ENCODE data around the gene PKHD1. TPM values are rescaled to one million over a fixed set of nuclear protein-coding genes. Genes with fewer than 3 reads are reported as not detected.

PKHD1 gene
- total and polyA plus RNA-seq, 2 of the 13 experiments (the other 11 are each of a cell fraction or from before 2014, with no cell fraction given), result 0.01 to 0.13 TPM

- TF ChIP-seq MAZ (IDR thresholded peaks at IDR 0.05; ENCODE audit: borderline replicate concordance, low read depth, low read length) (no peak), MAZ (CRISPR knock-in tag; IDR thresholded peaks at IDR 0.05; ENCODE audit: low read depth) (no peak), ZNF10 (CRISPR knock-in tag; IDR thresholded peaks at IDR 0.05; ENCODE audit: borderline replicate concordance, low read depth) (no peak), KLF9 (CRISPR knock-in tag; IDR thresholded peaks at IDR 0.05; ENCODE audit: low read depth) (no peak), ZNF557 (CRISPR knock-in tag; IDR thresholded peaks at IDR 0.05) (no peak), KAT2B (IDR thresholded peaks at IDR 0.05; ENCODE audit: borderline replicate concordance, low read depth, low read length) (no peak), FOXK2 (IDR thresholded peaks at IDR 0.05) (no peak), FOXK1 (CRISPR knock-in tag; IDR thresholded peaks at IDR 0.05; ENCODE audit: borderline replicate concordance, low read depth) (no peak), RXRA (CRISPR knock-in tag; IDR thresholded peaks at IDR 0.05) (no peak), SKI (IDR thresholded peaks at IDR 0.05; ENCODE audit: partially characterized antibody) (no peak), GZF1 (CRISPR knock-in tag; IDR thresholded peaks at IDR 0.05) (no peak), ZNF333 (CRISPR knock-in tag; IDR thresholded peaks at IDR 0.05; ENCODE audit: borderline replicate concordance) (no peak), AHR (CRISPR knock-in tag; IDR thresholded peaks at IDR 0.05) (no peak)
- in situ Hi-C loops (cut with HindIII; ENCODE audit: extremely low pct_ligation_motif_present, low pct_unique_long_range_greater_than_20kb) (no loop called here), intact Hi-C loops (cut with micrococcal nuclease; ENCODE audit: unreplicated experiment) (no loop called here)
- H3K9ac ChIP-seq (ENCODE audit: insufficient read depth, low read depth, low read length), result no peak overlapping the region
- no peaks in the 10 kb centered on the region for H3K9me3 ChIP-seq (ENCODE audit: low read length)
- ATAC-seq (no peak), FAIRE-seq (no peak), DNase-seq (ENCODE audit: low spot score) (no peak)
- no peaks in the 10 kb centered on the region for H4K20me1 ChIP-seq (ENCODE audit: insufficient read depth, low read length)
- H3K4me2 ChIP-seq (ENCODE audit: low read depth, low read length), result no peak overlapping the region
- no TSS peak for BruUV-seq (replicated peaks)
- no peak overlapping the region for H2AFZ ChIP-seq (ENCODE audit: low read length)
- no peaks in the 10 kb centered on the region for H3K27me3 ChIP-seq (ENCODE audit: control insufficient read depth in 1 of 2, insufficient read depth in 2 of 2, low read length in 2 of 2)
- H3K36me3 ChIP-seq (replicated peaks in 1 of 2; ENCODE audit: control insufficient read depth in 1 of 2, insufficient read depth in 2 of 2, low read length in 2 of 2), result no peaks in the 10 kb centered on the region
- H3K27ac ChIP-seq (ENCODE audit: extremely low read length, insufficient read depth, low read length), result no peak overlapping the region
- no peaks in the 10 kb centered on the region for H3K79me2 ChIP-seq (ENCODE audit: insufficient read depth, low read length)
- ChIA-PET CTCF (ENCODE audit: low intra/inter-chr PET ratio, low total read pairs) (no interaction called here), POLR2A (no interaction called here)
- H3K4me3 ChIP-seq (replicated peaks in 1 of 3; ENCODE audit: insufficient read depth in 1 of 3, low read depth in 2 of 3, low read length in 3 of 3), result no peak overlapping the region
- no peaks in the 10 kb centered on the region for H3K4me1 ChIP-seq (ENCODE audit: insufficient read depth, low read length)
Measured at GRCh38 chr6:51585264-51585663, 502.1 kb downstream of the PKHD1 start.

Data from HepG2 (cell line).